GM23338 (cell line): ENCODE measurements around the gene TMEM150A.

Experiments used
- CTCF ChIP-seq, 2 experiments: fragments of 200-600 bp in 1 of 2; sonication (generic) in 1 of 2; conservative IDR thresholded peaks; 2 replicates each; pipeline versions ENCODE4 v1.5.1 to v1.6.1; 2016 to 2017; ENCODE audit warnings: antibody characterized with exemption in 2 of 2, low read depth in 2 of 2, mild to moderate bottlenecking in 2 of 2, moderate library complexity in 1 of 2
- EZH2 ChIP-seq: fragments of 200-600 bp; sonication (generic); IDR thresholded peaks from one replicate; pipeline ENCODE4 v1.8.0; 2017; ENCODE audit warnings: antibody characterized with exemption, mild to moderate bottlenecking, low read depth; ENCODE audit not compliant: unreplicated experiment
- EZH2phosphoT487 ChIP-seq: fragments of 200-600 bp; sonication (generic); IDR thresholded peaks from one replicate; pipeline ENCODE4 v1.8.1; 2018; ENCODE audit warnings: antibody characterized with exemption; ENCODE audit not compliant: unreplicated experiment
- POLR2AphosphoS5 ChIP-seq: IDR thresholded peaks from 2 replicates; pipeline ENCODE4 v1.6.1; 2016; ENCODE audit warnings: antibody characterized with exemption, low read depth

- TF ChIP-seq CTCF (conservative IDR thresholded peaks at IDR 0.05; ENCODE audit: low read depth in 2 of 2) = no peak
- no peak for TF ChIP-seq POLR2AphosphoS5
- TF ChIP-seq EZH2phosphoT487 = no peak
- no peak for TF ChIP-seq EZH2
Measured at GRCh38 chr2:85564144-85564563, 38.3 kb downstream of the TMEM150A start.
